ENCODE results near the gene SUPT16H.
"Not testable (repeated sequence)": the region's sequence is repeated elsewhere in the genome, so short reads cannot be mapped to it uniquely, and the experiment has no call there.

Gene SUPT16H

GRCh38 chr14:21311614-21312013, 72.2 kb downstream of the SUPT16H start:
- Histone ChIP-seq H3K27me3 (ENCODE audit: control insufficient read depth, insufficient read depth, low read length) (no peaks in the 10 kb centered on the region), H3K36me3 (ENCODE audit: control insufficient read depth, insufficient read depth, low read length) (no peaks in the 10 kb centered on the region), H3K4me3 (ENCODE audit: low read depth, low read length) (no peak overlapping the region), H3K9me3 (ENCODE audit: control insufficient read depth, insufficient read depth, low read length) (no peaks in the 10 kb centered on the region), H3K9ac (ENCODE audit: low read depth, low read length) (no peak overlapping the region), H3K4me1 (ENCODE audit: control insufficient read depth, insufficient read depth, low read length) (peaks cover 16% of the 10 kb centered on the region)

DNA sequence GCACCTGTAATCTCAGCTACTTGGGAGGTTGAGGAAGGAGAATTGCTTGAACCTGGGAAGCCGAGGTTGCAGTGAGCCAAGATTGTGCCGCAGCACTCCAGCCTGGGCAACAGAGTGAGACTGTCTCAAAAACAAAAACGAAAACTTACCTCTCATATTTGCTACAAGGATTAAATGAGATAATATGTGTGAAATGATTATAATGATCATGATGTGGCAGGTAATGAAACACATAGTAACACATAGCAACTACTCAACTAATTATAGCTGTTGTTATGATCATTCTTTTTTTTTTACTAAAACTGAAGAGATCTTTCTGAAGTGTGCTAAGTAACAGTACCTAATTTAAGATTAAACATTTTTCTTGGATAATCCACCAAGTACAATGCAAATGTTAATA, 73.9 kb downstream of the SUPT16H start:
- no peak overlapping the region for H3K9ac ChIP-seq (ENCODE audit: low read depth, low read length)
- peaks cover 16% of the 10 kb centered on the region for H3K4me1 ChIP-seq (ENCODE audit: control insufficient read depth, insufficient read depth, low read length)
- no peaks in the 10 kb centered on the region for H3K27me3 ChIP-seq (ENCODE audit: control insufficient read depth, insufficient read depth, low read length)
- no peaks in the 10 kb centered on the region for H3K9me3 ChIP-seq (ENCODE audit: control insufficient read depth, insufficient read depth, low read length)
- no peak overlapping the region for H3K4me3 ChIP-seq (ENCODE audit: low read depth, low read length)
- H3K36me3 ChIP-seq (ENCODE audit: control insufficient read depth, insufficient read depth, low read length), result no peaks in the 10 kb centered on the region

GRCh38 chr14:21309238-21309636, 74.6 kb downstream of the SUPT16H start:
- no peaks in the 10 kb centered on the region for H3K9me3 ChIP-seq (ENCODE audit: control insufficient read depth, insufficient read depth, low read length)
- H3K9ac ChIP-seq (ENCODE audit: low read depth, low read length), result peak overlapping the region; percentile 73
- peak overlapping the region; percentile 28 for H3K4me3 ChIP-seq (ENCODE audit: low read depth, low read length)
- H3K4me1 ChIP-seq (ENCODE audit: control insufficient read depth, insufficient read depth, low read length), result peaks cover 16% of the 10 kb centered on the region
- no peaks in the 10 kb centered on the region for H3K36me3 ChIP-seq (ENCODE audit: control insufficient read depth, insufficient read depth, low read length)
- no peaks in the 10 kb centered on the region for H3K27me3 ChIP-seq (ENCODE audit: control insufficient read depth, insufficient read depth, low read length)

- Histone ChIP-seq H3K36me3 (ENCODE audit: control insufficient read depth, insufficient read depth, low read length) (no peaks in the 10 kb centered on the region), H3K4me1 (ENCODE audit: control insufficient read depth, insufficient read depth, low read length) (peaks cover 16% of the 10 kb centered on the region), H3K9ac (ENCODE audit: low read depth, low read length) (peak overlapping the region; percentile 73), H3K4me3 (ENCODE audit: low read depth, low read length) (peak overlapping the region; percentile 70), H3K27me3 (ENCODE audit: control insufficient read depth, insufficient read depth, low read length) (no peaks in the 10 kb centered on the region), H3K9me3 (ENCODE audit: control insufficient read depth, insufficient read depth, low read length) (no peaks in the 10 kb centered on the region)
Measured at GRCh38 chr14:21308479-21309237, 75.2 kb downstream of the SUPT16H start.

GRCh38 chr14:21308132-21308478, 75.7 kb downstream of the SUPT16H start:
- peak overlapping the region; percentile 68 for H3K9ac ChIP-seq (ENCODE audit: low read depth, low read length)
- peak overlapping the region; percentile 70 for H3K4me3 ChIP-seq (ENCODE audit: low read depth, low read length)
- H3K9me3 ChIP-seq (ENCODE audit: control insufficient read depth, insufficient read depth, low read length), result no peaks in the 10 kb centered on the region
- H3K4me1 ChIP-seq (ENCODE audit: control insufficient read depth, insufficient read depth, low read length), result peaks cover 16% of the 10 kb centered on the region
- H3K27me3 ChIP-seq (ENCODE audit: control insufficient read depth, insufficient read depth, low read length), result no peaks in the 10 kb centered on the region
- no peaks in the 10 kb centered on the region for H3K36me3 ChIP-seq (ENCODE audit: control insufficient read depth, insufficient read depth, low read length)

DNA sequence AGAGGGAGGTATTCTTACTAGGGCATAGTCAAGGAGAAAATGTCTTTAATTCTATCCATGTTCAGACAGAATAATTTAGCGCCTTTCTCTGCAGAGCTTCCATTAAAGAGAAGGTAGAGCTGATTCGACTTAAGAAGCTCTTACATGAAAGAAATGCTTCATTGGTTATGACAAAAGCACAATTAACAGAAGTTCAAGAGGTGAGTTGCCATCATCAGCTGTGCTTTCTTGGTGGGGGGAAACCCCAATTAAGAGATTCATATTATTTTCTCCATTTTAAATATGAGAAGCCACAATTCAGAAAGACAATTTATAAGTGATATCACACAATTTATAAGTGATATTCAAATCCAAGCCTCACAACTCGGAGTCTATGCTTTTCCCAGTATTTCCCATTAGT, 76.2 kb downstream of the SUPT16H start:
- no peaks in the 10 kb centered on the region for H3K27me3 ChIP-seq (ENCODE audit: control insufficient read depth, insufficient read depth, low read length)
- peaks cover 16% of the 10 kb centered on the region for H3K4me1 ChIP-seq (ENCODE audit: control insufficient read depth, insufficient read depth, low read length)
- no peaks in the 10 kb centered on the region for H3K36me3 ChIP-seq (ENCODE audit: control insufficient read depth, insufficient read depth, low read length)
- H3K9me3 ChIP-seq (ENCODE audit: control insufficient read depth, insufficient read depth, low read length), result no peaks in the 10 kb centered on the region
- H3K4me3 ChIP-seq (ENCODE audit: low read depth, low read length), result peak overlapping the region; percentile 70
- peak overlapping the region; percentile 68 for H3K9ac ChIP-seq (ENCODE audit: low read depth, low read length)

DNA sequence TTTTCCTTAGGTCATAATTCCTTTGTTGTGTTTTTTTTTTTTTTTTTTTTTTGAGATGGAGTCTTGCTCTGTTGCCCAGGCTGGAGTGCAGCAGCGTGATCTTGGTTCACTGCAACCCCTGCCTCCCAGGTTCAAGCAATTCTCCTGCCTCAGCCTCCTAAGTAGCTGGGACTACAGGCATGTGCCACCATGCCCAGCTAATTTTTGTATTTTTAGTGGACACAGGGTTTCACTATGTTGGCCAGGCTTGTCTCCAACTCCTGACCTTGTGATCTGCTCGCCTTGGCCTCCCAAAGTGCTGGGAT, 81.0 kb downstream of the SUPT16H start:
- not testable (repeated sequence) for H3K9me3 ChIP-seq (ENCODE audit: control insufficient read depth, insufficient read depth, low read length); H3K4me1 ChIP-seq (ENCODE audit: control insufficient read depth, insufficient read depth, low read length); H3K36me3 ChIP-seq (ENCODE audit: control insufficient read depth, insufficient read depth, low read length); H3K9ac ChIP-seq (ENCODE audit: low read depth, low read length); H3K4me3 ChIP-seq (ENCODE audit: low read depth, low read length); H3K27me3 ChIP-seq (ENCODE audit: control insufficient read depth, insufficient read depth, low read length)

DNA sequence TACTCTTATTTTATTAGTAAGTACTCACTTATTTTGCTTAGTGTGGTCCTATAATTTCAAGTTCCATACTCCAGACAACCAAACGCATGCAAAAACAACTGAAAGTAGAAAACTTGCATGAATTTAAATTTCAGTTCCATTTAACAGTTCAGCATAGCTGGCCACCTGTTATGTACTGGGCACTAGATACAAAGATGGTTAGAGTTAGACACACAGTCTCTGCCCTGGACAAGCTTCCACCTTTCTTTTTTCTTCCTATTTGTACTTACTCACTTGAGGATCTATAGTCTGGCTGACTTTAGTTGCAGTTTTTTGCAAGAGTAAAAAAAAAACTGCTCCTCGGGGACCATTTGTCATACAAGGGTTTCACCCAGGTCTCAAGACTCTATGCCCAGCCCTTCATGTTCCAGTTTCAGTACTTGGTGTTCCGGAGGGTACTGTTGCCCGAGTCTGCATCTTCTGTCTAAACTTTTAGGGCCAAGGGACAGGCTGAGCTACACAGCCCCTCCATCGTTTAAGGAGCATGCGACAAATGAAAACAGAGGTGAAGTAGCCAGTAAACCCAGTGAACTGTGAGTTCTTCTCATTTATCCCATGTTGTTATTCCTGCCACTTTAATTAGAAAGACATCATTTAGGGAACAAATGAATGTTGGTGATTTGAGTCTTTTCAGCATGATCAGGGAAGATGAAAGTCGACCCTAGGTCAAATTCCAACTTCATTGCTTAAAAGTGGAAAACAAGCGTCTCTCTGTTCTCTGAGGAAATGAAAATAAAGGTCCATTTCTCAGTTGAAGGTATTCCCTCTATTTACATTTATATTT, 81.6 kb downstream of the SUPT16H start:
- Histone ChIP-seq H3K4me1 (ENCODE audit: control insufficient read depth, insufficient read depth, low read length) (no peaks in the 10 kb centered on the region), H3K36me3 (ENCODE audit: control insufficient read depth, insufficient read depth, low read length) (no peaks in the 10 kb centered on the region), H3K9ac (ENCODE audit: low read depth, low read length) (no peak overlapping the region), H3K9me3 (ENCODE audit: control insufficient read depth, insufficient read depth, low read length) (no peaks in the 10 kb centered on the region), H3K4me3 (ENCODE audit: low read depth, low read length) (no peak overlapping the region), H3K27me3 (ENCODE audit: control insufficient read depth, insufficient read depth, low read length) (peaks cover 6% of the 10 kb centered on the region)

Data from iPS-15b (cell line).